HepG2 (cell line): ENCODE results near the gene MICOS13.

Experiments
- ESRRA ChIP-seq: sonication (generic); formaldehyde crosslinking; IDR thresholded peaks from 2 replicates; pipeline ENCODE4 v1.5.1; 2020; ENCODE audit warnings: mild to moderate bottlenecking, low read depth, missing genetic modification reagents
- FOXP1 ChIP-seq, 2 experiments: fragments of 450-650 bp in 1 of 2; IDR thresholded peaks; 2 replicates each; pipeline ENCODE4 v1.6.1; 2017 to 2018; ENCODE audit warnings: antibody characterized with exemption in 1 of 2
- GZF1 ChIP-seq: sonication (generic); formaldehyde crosslinking; IDR thresholded peaks from 2 replicates; pipeline ENCODE4 v1.5.1; 2020; ENCODE audit warnings: mild to moderate bottlenecking, missing genetic modification reagents
- MAZ ChIP-seq, 2 experiments: sonication (generic) in 1 of 2; formaldehyde crosslinking in 1 of 2; IDR thresholded peaks; 2 replicates each; pipeline versions ENCODE4 v1.5.0 to v1.6.1; 2012 to 2020; ENCODE audit warnings: low read depth in 2 of 2, mild to moderate bottlenecking in 2 of 2, borderline replicate concordance in 1 of 2, improper control_type of control experiment in 1 of 2, low read length in 1 of 2, missing genetic modification reagents in 1 of 2, moderate library complexity in 1 of 2
- NFE2 ChIP-seq: sonication (generic); formaldehyde crosslinking; IDR thresholded peaks from 2 replicates; pipeline ENCODE4 v1.4.0; 2020; ENCODE audit warnings: missing genetic modification reagents
- RBFOX2 ChIP-seq: fragments of 200-400 bp; formaldehyde crosslinking; IDR thresholded peaks from 2 replicates; pipeline ENCODE4 v1.6.1; 2017; ENCODE audit warnings: low read depth, mild to moderate bottlenecking, low read length
- ZNF563 ChIP-seq: sonication (generic); formaldehyde crosslinking; IDR thresholded peaks from 2 replicates; pipeline ENCODE4 v1.8.0; 2022; ENCODE audit warnings: mild to moderate bottlenecking, moderate library complexity, missing genetic modification reagents
- TF ChIP-seq, protein P1 (sequence below): sonication (generic); formaldehyde crosslinking; IDR thresholded peaks from 2 replicates; pipeline ENCODE4 v1.5.0; 2020; ENCODE audit warnings: mild to moderate bottlenecking, missing genetic modification reagents, moderate library complexity
- TF ChIP-seq, protein P2 (sequence below): sonication (generic); formaldehyde crosslinking; IDR thresholded peaks from 2 replicates; pipeline ENCODE4 v1.4.0; 2020; ENCODE audit warnings: missing genetic modification reagents
- TF ChIP-seq, protein P3 (sequence below): IDR thresholded peaks from 2 replicates; pipeline ENCODE4 v1.6.1; 2016; ENCODE audit warnings: control low read depth
- TF ChIP-seq, protein P4 (sequence below): IDR thresholded peaks from 2 replicates; pipeline ENCODE4 v1.6.1; 2016; ENCODE audit warnings: missing genetic modification reagents, missing compliant biosample characterization
- TF ChIP-seq, protein P5 (sequence below): fragments of 450-650 bp; IDR thresholded peaks from 2 replicates; pipeline ENCODE4 v1.6.1; 2017
- TF ChIP-seq, protein P6 (sequence below): sonication (generic); formaldehyde crosslinking; IDR thresholded peaks from 2 replicates; pipeline ENCODE4 v1.4.0; 2020; ENCODE audit warnings: low read depth, mild to moderate bottlenecking, missing genetic modification reagents

DNA sequence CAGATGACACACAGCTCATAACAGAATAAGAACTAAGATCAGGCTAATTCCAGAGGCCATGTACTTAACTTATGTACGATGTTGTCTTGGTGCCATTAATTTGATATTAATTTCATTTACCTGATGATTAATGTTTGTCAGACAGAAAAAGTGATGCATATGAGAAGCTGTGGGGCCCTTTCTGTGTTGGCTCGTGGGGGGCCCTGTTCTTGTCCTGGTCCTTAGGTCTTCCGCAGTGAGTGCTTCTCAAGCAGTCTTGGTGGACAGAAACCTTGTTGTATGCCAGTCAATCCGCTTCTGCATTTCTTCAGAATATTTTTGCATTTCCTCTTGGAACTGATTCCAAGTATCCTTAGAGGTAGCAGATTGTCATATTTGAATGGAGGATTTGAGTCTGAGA is 37.3 kb downstream of the MICOS13 start:
- TF ChIP-seq, protein P1, sequence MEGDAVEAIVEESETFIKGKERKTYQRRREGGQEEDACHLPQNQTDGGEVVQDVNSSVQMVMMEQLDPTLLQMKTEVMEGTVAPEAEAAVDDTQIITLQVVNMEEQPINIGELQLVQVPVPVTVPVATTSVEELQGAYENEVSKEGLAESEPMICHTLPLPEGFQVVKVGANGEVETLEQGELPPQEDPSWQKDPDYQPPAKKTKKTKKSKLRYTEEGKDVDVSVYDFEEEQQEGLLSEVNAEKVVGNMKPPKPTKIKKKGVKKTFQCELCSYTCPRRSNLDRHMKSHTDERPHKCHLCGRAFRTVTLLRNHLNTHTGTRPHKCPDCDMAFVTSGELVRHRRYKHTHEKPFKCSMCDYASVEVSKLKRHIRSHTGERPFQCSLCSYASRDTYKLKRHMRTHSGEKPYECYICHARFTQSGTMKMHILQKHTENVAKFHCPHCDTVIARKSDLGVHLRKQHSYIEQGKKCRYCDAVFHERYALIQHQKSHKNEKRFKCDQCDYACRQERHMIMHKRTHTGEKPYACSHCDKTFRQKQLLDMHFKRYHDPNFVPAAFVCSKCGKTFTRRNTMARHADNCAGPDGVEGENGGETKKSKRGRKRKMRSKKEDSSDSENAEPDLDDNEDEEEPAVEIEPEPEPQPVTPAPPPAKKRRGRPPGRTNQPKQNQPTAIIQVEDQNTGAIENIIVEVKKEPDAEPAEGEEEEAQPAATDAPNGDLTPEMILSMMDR: no peak
- TF ChIP-seq RBFOX2 (no peak), FOXP1 (IDR thresholded peaks at IDR 0.05) (no peak), FOXP1 (CRISPR knock-in tag; IDR thresholded peaks at IDR 0.05) (no peak), ZNF563 (CRISPR knock-in tag) (no peak), MAZ (IDR thresholded peaks at IDR 0.05; ENCODE audit: borderline replicate concordance, low read depth, low read length) (no peak), MAZ (CRISPR knock-in tag; IDR thresholded peaks at IDR 0.05; ENCODE audit: low read depth) (no peak), NFE2 (CRISPR knock-in tag) (no peak), GZF1 (CRISPR knock-in tag) (no peak), ESRRA (CRISPR knock-in tag) (no peak)
- TF ChIP-seq, protein P2, sequence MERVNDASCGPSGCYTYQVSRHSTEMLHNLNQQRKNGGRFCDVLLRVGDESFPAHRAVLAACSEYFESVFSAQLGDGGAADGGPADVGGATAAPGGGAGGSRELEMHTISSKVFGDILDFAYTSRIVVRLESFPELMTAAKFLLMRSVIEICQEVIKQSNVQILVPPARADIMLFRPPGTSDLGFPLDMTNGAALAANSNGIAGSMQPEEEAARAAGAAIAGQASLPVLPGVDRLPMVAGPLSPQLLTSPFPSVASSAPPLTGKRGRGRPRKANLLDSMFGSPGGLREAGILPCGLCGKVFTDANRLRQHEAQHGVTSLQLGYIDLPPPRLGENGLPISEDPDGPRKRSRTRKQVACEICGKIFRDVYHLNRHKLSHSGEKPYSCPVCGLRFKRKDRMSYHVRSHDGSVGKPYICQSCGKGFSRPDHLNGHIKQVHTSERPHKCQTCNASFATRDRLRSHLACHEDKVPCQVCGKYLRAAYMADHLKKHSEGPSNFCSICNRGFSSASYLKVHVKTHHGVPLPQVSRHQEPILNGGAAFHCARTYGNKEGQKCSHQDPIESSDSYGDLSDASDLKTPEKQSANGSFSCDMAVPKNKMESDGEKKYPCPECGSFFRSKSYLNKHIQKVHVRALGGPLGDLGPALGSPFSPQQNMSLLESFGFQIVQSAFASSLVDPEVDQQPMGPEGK (CRISPR knock-in tag): no peak
- TF ChIP-seq, protein P3, sequence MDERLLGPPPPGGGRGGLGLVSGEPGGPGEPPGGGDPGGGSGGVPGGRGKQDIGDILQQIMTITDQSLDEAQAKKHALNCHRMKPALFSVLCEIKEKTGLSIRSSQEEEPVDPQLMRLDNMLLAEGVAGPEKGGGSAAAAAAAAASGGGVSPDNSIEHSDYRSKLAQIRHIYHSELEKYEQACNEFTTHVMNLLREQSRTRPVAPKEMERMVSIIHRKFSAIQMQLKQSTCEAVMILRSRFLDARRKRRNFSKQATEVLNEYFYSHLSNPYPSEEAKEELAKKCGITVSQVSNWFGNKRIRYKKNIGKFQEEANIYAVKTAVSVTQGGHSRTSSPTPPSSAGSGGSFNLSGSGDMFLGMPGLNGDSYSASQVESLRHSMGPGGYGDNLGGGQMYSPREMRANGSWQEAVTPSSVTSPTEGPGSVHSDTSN: no peak
- TF ChIP-seq, protein P4, sequence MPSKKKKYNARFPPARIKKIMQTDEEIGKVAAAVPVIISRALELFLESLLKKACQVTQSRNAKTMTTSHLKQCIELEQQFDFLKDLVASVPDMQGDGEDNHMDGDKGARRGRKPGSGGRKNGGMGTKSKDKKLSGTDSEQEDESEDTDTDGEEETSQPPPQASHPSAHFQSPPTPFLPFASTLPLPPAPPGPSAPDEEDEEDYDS (CRISPR knock-in tag): no peak
- TF ChIP-seq, protein P5, sequence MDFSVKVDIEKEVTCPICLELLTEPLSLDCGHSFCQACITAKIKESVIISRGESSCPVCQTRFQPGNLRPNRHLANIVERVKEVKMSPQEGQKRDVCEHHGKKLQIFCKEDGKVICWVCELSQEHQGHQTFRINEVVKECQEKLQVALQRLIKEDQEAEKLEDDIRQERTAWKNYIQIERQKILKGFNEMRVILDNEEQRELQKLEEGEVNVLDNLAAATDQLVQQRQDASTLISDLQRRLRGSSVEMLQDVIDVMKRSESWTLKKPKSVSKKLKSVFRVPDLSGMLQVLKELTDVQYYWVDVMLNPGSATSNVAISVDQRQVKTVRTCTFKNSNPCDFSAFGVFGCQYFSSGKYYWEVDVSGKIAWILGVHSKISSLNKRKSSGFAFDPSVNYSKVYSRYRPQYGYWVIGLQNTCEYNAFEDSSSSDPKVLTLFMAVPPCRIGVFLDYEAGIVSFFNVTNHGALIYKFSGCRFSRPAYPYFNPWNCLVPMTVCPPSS: no peak
- TF ChIP-seq, protein P6, sequence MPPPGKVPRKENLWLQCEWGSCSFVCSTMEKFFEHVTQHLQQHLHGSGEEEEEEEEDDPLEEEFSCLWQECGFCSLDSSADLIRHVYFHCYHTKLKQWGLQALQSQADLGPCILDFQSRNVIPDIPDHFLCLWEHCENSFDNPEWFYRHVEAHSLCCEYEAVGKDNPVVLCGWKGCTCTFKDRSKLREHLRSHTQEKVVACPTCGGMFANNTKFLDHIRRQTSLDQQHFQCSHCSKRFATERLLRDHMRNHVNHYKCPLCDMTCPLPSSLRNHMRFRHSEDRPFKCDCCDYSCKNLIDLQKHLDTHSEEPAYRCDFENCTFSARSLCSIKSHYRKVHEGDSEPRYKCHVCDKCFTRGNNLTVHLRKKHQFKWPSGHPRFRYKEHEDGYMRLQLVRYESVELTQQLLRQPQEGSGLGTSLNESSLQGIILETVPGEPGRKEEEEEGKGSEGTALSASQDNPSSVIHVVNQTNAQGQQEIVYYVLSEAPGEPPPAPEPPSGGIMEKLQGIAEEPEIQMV (CRISPR knock-in tag): no peak
